ENCODE data around the gene CACNA2D1. TPM values are rescaled to one million over a fixed set of nuclear protein-coding genes. Genes with fewer than 3 reads are reported as not detected.

The CACNA2D1 gene
- total and polyA plus RNA-seq, 2 donors (not counting 1 experiment from before 2014, with no cell fraction given): 31.7 to 64.4 TPM

DNA sequence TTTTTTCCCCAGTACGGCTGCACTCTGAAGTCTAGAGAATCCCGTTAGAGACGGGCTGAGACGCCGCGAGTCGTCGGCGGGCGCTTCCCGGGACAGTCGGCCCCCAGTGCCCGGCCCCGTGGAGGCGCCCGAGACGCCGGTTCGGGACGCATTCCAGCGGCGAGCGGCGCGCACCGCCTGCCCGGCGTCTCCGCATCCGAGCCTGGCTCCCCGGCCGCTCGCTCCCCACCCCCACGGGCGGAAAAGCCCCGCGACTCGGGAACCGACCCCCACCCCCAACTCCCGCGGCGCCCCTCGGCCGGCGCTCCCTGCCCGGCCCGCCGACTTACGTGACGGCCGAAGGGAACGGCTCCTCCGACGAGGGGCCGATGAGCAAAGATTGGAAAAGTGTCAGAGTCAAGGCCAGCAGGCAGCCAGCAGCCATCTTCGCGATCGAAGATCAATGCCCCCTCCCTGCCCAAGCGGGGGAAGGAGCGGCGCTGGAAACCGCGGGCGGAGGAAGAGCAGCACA lies 486 bp downstream of the CACNA2D1 start:
- Histone ChIP-seq H3K9me3 (ENCODE audit: control insufficient read depth, insufficient read depth, low read depth, low read length) (no peaks in the 10 kb centered on the region), H2AFZ (ENCODE audit: low read length) (peak overlapping the region; percentile 88), H3K79me2 (ENCODE audit: control insufficient read depth, insufficient read depth, low read length) (peaks cover 19% of the 10 kb centered on the region), H3K9ac (ENCODE audit: insufficient read depth, low read length) (peak overlapping the region; percentile 92), H3K4me2 (ENCODE audit: extremely low read depth, insufficient read depth, low read length) (peak overlapping the region; percentile 78), H3K4me1 (ENCODE audit: control insufficient read depth, extremely low read depth, insufficient read depth, low read length) (peaks cover 2% of the 10 kb centered on the region), H3K36me3 (ENCODE audit: control insufficient read depth, insufficient read depth, low read length) (no peaks in the 10 kb centered on the region), H3K27ac (ENCODE audit: insufficient read depth, low read length) (peak overlapping the region; percentile 92), H3K4me3 (replicated peaks in 1 of 4; ENCODE audit: control extremely low read depth in 1 of 4, insufficient read depth in 1 of 4, low read depth in 3 of 4, low read length in 4 of 4) (peak overlapping the region; percentile 73 to 89 (median 80)), H3K27me3 (ENCODE audit: control insufficient read depth, insufficient read depth, low read length) (no peaks in the 10 kb centered on the region), H4K20me1 (ENCODE audit: control insufficient read depth, extremely low read depth, insufficient read depth, low read length) (no peaks in the 10 kb centered on the region)
- DNase-seq (ENCODE audit: low read depth in 2 of 2): peak in 1 of 2 donors; percentile 21
- TF ChIP-seq, protein P1, sequence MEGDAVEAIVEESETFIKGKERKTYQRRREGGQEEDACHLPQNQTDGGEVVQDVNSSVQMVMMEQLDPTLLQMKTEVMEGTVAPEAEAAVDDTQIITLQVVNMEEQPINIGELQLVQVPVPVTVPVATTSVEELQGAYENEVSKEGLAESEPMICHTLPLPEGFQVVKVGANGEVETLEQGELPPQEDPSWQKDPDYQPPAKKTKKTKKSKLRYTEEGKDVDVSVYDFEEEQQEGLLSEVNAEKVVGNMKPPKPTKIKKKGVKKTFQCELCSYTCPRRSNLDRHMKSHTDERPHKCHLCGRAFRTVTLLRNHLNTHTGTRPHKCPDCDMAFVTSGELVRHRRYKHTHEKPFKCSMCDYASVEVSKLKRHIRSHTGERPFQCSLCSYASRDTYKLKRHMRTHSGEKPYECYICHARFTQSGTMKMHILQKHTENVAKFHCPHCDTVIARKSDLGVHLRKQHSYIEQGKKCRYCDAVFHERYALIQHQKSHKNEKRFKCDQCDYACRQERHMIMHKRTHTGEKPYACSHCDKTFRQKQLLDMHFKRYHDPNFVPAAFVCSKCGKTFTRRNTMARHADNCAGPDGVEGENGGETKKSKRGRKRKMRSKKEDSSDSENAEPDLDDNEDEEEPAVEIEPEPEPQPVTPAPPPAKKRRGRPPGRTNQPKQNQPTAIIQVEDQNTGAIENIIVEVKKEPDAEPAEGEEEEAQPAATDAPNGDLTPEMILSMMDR (conservative IDR thresholded peaks at IDR 0.05 in 1 of 2, IDR thresholded peaks at IDR 0.05 in 1 of 2; ENCODE audit: low read depth in 1 of 2, low read length in 2 of 2): no peak

DNA sequence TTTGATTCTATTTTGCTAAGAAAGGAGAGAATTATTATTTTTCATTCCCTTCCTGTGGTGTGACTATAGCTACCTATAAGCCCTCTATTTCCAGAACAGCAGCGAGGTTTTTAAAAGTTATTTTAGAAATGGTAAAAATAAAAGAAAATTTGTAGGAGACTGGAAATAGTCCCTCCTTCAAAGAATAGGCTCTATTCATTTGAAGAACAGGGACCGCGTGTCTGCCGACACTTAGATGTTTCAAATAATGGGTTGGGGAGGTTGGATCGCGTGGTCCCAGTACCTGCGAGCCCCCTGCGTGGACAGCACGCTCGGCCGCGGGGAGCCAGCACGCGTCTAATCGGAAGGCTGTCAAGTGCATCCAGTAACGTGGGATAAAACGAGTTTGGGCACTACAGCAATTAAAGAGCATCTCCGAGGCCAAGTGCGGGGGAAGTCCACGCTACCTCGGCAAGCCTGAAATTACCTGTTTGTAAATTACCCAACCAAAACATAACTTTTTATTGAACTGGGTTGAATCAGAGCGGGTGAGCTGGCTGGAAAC lies 1.0 kb downstream of the CACNA2D1 start:
- H3K4me2 ChIP-seq (ENCODE audit: extremely low read depth, insufficient read depth, low read length): peak overlapping the region; percentile 78
- H3K27me3 ChIP-seq (ENCODE audit: control insufficient read depth, insufficient read depth, low read length): no peaks in the 10 kb centered on the region
- peaks cover 19% of the 10 kb centered on the region for H3K79me2 ChIP-seq (ENCODE audit: control insufficient read depth, insufficient read depth, low read length)
- H3K4me1 ChIP-seq (ENCODE audit: control insufficient read depth, extremely low read depth, insufficient read depth, low read length): peaks cover 2% of the 10 kb centered on the region
- H3K4me3 ChIP-seq (replicated peaks in 1 of 4; ENCODE audit: control extremely low read depth in 1 of 4, insufficient read depth in 1 of 4, low read depth in 3 of 4, low read length in 4 of 4): peak overlapping the region; percentile 73 to 89 (median 80)
- H3K9me3 ChIP-seq (ENCODE audit: control insufficient read depth, insufficient read depth, low read depth, low read length): no peaks in the 10 kb centered on the region
- TF ChIP-seq, protein P1 (conservative IDR thresholded peaks at IDR 0.05 in 1 of 2, IDR thresholded peaks at IDR 0.05 in 1 of 2; ENCODE audit: low read depth in 1 of 2, low read length in 2 of 2): no peak
- no peak for TF ChIP-seq EZH2 (IDR thresholded peaks at IDR 0.05; ENCODE audit: low read length, missing control alignments)
- H4K20me1 ChIP-seq (ENCODE audit: control insufficient read depth, extremely low read depth, insufficient read depth, low read length): no peaks in the 10 kb centered on the region
- peak; percentile 25 to 31 for DNase-seq (ENCODE audit: low read depth in 2 of 2)
- no peaks in the 10 kb centered on the region for H3K36me3 ChIP-seq (ENCODE audit: control insufficient read depth, insufficient read depth, low read length)
- H2AFZ ChIP-seq (ENCODE audit: low read length): peak overlapping the region; percentile 67
- H3K27ac ChIP-seq (ENCODE audit: insufficient read depth, low read length): peak overlapping the region; percentile 92
- peak overlapping the region; percentile 92 for H3K9ac ChIP-seq (ENCODE audit: insufficient read depth, low read length)

DNA sequence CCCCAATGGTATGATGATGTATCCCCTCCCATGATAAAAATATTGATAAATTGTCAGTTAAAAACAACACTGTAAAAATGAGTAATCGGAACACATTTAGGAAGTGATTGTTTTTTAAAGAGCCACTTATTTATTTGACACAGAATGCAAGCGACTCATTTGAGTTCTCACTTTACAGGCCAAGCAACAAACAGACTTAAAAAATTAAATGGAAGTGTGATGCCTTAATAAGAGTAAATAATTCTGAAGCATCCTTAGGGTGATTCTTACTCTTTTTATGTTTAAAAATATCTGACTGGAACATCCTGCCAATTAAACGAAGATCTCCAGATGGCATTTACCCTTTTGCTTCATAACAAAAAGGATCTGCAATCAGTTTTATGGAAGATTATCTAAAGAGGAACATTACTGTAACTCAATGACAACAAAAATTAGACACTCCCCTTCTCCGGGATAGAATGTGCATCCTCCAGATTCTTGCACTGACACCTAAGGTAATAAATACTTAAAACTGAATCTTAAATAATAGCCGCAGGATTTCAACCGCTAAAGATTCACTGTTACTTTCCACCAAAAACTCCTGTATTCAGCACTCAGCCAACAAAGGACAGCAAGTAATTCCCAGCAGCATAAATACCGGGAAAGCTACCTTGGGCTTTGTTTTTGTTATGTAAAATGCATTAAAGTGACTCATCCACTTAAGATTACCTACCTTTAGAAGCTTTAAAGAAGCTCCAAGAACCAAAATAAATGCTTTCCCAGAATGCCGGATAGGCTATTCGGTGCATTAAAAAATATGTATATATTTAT lies 1.7 kb downstream of the CACNA2D1 start:
- peaks cover 19% of the 10 kb centered on the region for H3K79me2 ChIP-seq (ENCODE audit: control insufficient read depth, insufficient read depth, low read length)
- H4K20me1 ChIP-seq (ENCODE audit: control insufficient read depth, extremely low read depth, insufficient read depth, low read length): no peaks in the 10 kb centered on the region
- no peaks in the 10 kb centered on the region for H3K36me3 ChIP-seq (ENCODE audit: control insufficient read depth, insufficient read depth, low read length)
- H3K4me1 ChIP-seq (ENCODE audit: control insufficient read depth, extremely low read depth, insufficient read depth, low read length): peaks cover 2% of the 10 kb centered on the region
- H3K4me2 ChIP-seq (ENCODE audit: extremely low read depth, insufficient read depth, low read length): peak overlapping the region; percentile 78
- H3K9ac ChIP-seq (ENCODE audit: insufficient read depth, low read length): no peak overlapping the region
- no peaks in the 10 kb centered on the region for H3K27me3 ChIP-seq (ENCODE audit: control insufficient read depth, insufficient read depth, low read length)
- DNase-seq (ENCODE audit: low read depth in 2 of 2): peak; percentile 25 to 55
- no peak overlapping the region for H3K27ac ChIP-seq (ENCODE audit: insufficient read depth, low read length)
- peak overlapping the region; percentile 73 to 89 (median 80) for H3K4me3 ChIP-seq (replicated peaks in 1 of 4; ENCODE audit: control extremely low read depth in 1 of 4, insufficient read depth in 1 of 4, low read depth in 3 of 4, low read length in 4 of 4)
- no peak for TF ChIP-seq EZH2 (IDR thresholded peaks at IDR 0.05; ENCODE audit: low read length, missing control alignments)
- TF ChIP-seq, protein P1 (conservative IDR thresholded peaks at IDR 0.05 in 1 of 2, IDR thresholded peaks at IDR 0.05 in 1 of 2; ENCODE audit: low read depth in 1 of 2, low read length in 2 of 2): no peak
- no peaks in the 10 kb centered on the region for H3K9me3 ChIP-seq (ENCODE audit: control insufficient read depth, insufficient read depth, low read depth, low read length)
- no peak overlapping the region for H2AFZ ChIP-seq (ENCODE audit: low read length)

Measured in fibroblast of lung (primary cell).